ENCODE measurements around the gene FBXW8. TPM values are rescaled to one million over a fixed set of nuclear protein-coding genes. Genes with fewer than 3 reads are reported as not detected.

Gene FBXW8
- total RNA-seq, 2 donors from 2014 or later, result 7.9 to 9.0 TPM

DNA sequence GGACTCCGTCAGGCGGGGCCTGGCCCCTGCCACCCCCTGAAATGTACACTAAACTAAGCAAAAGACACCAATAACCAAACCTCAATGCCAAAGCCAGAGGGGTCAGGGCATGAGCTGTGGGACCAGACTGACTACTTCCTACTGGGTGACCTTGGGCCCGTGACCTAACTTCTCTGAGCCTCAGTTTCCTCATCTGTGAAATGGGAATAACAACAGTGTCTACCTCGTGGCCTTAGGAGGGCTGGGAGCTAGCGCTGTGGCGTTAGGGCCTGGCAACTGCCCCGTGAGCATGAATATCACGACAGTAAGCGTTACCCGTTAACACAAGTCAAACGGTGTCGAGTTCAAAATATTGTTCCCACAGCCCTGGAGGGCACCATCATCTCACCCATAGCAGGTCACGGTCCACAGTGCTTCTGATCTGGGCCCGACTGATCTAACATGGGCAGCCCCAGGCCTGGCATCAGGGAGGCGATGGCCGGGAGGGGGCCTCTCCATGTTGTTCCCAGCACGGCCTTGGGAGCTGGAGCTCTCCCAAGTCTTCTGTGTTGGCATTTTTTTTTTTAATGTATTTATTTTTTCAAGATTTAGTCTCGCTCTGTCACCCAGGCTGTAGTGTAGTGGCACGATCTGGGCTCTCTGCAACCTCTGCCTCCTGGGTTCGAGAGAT lies 136.2 kb downstream of the FBXW8 start:
- peaks cover 0 to 64% of the 10 kb centered on the region in 2 donors for H3K4me1 ChIP-seq
- TF ChIP-seq, protein P1, sequence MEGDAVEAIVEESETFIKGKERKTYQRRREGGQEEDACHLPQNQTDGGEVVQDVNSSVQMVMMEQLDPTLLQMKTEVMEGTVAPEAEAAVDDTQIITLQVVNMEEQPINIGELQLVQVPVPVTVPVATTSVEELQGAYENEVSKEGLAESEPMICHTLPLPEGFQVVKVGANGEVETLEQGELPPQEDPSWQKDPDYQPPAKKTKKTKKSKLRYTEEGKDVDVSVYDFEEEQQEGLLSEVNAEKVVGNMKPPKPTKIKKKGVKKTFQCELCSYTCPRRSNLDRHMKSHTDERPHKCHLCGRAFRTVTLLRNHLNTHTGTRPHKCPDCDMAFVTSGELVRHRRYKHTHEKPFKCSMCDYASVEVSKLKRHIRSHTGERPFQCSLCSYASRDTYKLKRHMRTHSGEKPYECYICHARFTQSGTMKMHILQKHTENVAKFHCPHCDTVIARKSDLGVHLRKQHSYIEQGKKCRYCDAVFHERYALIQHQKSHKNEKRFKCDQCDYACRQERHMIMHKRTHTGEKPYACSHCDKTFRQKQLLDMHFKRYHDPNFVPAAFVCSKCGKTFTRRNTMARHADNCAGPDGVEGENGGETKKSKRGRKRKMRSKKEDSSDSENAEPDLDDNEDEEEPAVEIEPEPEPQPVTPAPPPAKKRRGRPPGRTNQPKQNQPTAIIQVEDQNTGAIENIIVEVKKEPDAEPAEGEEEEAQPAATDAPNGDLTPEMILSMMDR (IDR thresholded peaks at IDR 0.05), result no peak
- H3K27ac ChIP-seq, result peak overlapping the region; percentile 80 to 94
- H3K27me3 ChIP-seq, result no peaks in the 10 kb centered on the region
- H3K4me3 ChIP-seq, result no peak overlapping the region
- no peaks in the 10 kb centered on the region for H3K9me3 ChIP-seq
- no peak for DNase-seq (ENCODE audit: low spot score)
- no peaks in the 10 kb centered on the region for H3K36me3 ChIP-seq

DNA sequence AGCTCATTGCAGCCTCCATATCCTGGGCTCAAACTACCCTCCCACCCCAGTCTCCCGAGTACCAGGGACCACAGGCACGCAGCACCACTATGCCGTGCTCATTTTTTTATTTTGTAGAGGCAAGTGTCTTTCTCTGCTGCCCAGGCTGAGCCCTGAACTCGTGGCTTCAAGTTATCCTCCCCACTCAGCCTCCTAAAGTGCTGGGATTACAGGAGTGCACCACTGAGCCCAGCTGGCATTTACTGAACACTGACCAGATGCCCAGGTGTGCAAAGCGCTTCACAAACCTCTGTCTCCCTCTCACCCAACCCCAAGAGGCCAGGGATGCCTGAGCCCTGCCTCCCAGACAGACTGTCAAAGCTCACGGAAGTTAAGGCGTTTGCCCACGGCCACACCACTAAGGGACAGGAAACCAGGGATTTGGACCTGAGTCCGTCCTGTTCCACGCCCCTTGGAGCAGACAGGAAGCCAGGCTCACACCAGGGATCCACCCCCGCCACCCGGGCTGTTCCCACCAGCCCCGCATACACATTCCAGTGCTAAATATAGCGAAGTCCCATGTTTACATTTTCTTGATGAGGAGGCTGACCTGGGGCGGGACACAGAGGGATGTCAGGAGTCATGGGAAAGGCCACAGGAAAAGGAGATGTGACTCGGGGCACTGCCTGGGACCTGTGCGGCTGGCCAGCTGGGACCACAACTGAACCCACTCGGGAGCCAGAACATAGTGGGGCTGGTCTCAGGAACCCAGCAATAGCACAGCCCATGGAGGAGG lies 137.2 kb downstream of the FBXW8 start:
- TF ChIP-seq, protein P1 (IDR thresholded peaks at IDR 0.05), result no peak
- H3K27me3 ChIP-seq, result no peaks in the 10 kb centered on the region
- H3K4me3 ChIP-seq, result no peak overlapping the region
- H3K4me1 ChIP-seq, result peaks cover 0 to 67% of the 10 kb centered on the region in 2 donors
- DNase-seq (ENCODE audit: low spot score), result peak; percentile 61
- no peaks in the 10 kb centered on the region for H3K9me3 ChIP-seq
- no peaks in the 10 kb centered on the region for H3K36me3 ChIP-seq
- H3K27ac ChIP-seq, result peak overlapping the region; percentile 80 to 94

DNA sequence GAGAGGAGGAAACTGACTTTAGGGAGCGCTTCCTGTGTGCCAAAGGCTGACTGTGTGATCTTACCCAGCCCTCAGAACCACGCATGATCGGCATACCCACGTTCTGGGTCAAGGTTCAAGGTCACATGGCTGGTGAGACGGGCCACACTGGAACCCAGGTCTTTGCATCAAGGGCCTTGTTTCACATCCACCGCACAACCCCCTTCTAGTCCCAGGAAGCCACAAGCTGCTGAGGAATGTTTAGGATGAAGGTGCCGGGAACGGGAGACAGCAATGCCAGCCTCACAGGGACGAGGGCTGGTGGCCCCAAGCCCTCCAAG lies 137.8 kb downstream of the FBXW8 start:
- Histone ChIP-seq H3K36me3 (no peaks in the 10 kb centered on the region), H3K9me3 (no peaks in the 10 kb centered on the region), H3K4me3 (no peak overlapping the region), H3K27me3 (no peaks in the 10 kb centered on the region), H3K4me1 (peaks cover 0 to 70% of the 10 kb centered on the region in 2 donors), H3K27ac (peak overlapping the region; percentile 80 to 94)
- TF ChIP-seq, protein P1 (IDR thresholded peaks at IDR 0.05), result no peak
- DNase-seq (ENCODE audit: low spot score), result no peak

DNA sequence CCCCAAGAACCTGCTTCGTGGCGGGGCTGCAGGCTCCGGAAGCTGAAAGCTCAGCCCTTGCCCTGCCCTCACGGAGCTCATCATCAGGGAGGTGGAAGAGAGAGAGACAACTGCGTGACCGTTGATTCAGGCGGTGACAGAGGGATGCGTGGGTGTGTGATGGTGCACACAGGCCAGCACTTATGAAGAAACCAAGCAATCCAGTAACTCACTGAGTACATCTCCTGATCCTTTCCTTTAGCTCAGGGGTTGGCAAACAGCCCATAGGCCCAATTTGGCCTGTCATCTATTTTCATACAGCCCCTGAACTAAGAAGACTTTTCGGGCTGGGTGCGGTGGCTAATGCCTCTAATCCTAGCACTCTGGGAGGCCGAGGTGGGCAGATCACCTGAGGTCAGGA lies 138.5 kb downstream of the FBXW8 start:
- H3K9me3 ChIP-seq, result no peaks in the 10 kb centered on the region
- peak overlapping the region; percentile 80 to 94 for H3K27ac ChIP-seq
- TF ChIP-seq, protein P1 (IDR thresholded peaks at IDR 0.05), result no peak
- no peak overlapping the region for H3K4me3 ChIP-seq
- no peak for DNase-seq (ENCODE audit: low spot score)
- no peaks in the 10 kb centered on the region for H3K27me3 ChIP-seq
- no peaks in the 10 kb centered on the region for H3K36me3 ChIP-seq
- peaks cover 0 to 70% of the 10 kb centered on the region in 2 donors for H3K4me1 ChIP-seq

DNA sequence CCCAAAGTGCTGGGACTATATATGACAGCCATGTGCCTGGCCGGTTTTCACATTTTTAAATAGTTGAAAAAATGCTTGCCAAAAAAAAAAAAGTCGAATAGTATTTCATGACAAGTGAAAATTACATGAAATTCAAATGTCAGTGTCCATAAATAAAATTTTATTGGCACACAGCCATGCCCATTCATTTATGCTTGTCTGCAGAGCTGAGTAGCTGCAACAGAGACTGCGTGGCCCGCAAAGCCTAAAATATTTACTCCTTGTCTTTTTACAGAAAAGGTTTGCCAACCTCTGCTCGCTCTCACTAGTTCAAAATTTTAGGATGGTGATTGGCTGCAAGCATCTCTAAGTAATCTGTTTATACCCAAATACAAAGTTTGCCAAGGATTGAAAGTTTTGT lies 139.3 kb downstream of the FBXW8 start:
- TF ChIP-seq, protein P1 (IDR thresholded peaks at IDR 0.05), result no peak
- H3K4me1 ChIP-seq, result peaks cover 0 to 67% of the 10 kb centered on the region in 2 donors
- no peaks in the 10 kb centered on the region for H3K27me3 ChIP-seq
- no peaks in the 10 kb centered on the region for H3K9me3 ChIP-seq
- DNase-seq (ENCODE audit: low spot score), result no peak
- H3K27ac ChIP-seq, result peak overlapping the region; percentile 80 to 94
- no peak overlapping the region for H3K4me3 ChIP-seq
- H3K36me3 ChIP-seq, result no peaks in the 10 kb centered on the region

All from right atrium auricular region (tissue), 2 donors.